K562 (cell line): ENCODE results near the gene TMEM121B. TPM values are rescaled to one million over a fixed set of nuclear protein-coding genes. Genes with fewer than 3 reads are reported as not detected.

Experiments used
- ATAC-seq: fragments of 200-7000 bp; cut with Tn5 transposase; 3 replicates; pipeline ENCODE4 v1.9.1; 2020; ENCODE audit warnings: moderate library complexity
- BruUV-seq: library from RNA; stranded (reverse); fragments of 400-500 nt; replicated peaks from 2 replicates; lab custom pipeline; 2021; lab: Mats Ljungman, UMichigan
- CTCF ChIA-PET: fragments of 300-600 bp; formaldehyde crosslinking; extraction: SDS; loops from one replicate; lab custom pipeline; 2021; ENCODE audit warnings: low intra/inter-chr PET ratio; lab: Yijun Ruan, JAX
- POLR2A ChIA-PET: fragments of 300-600, 350-650 bp; sonication (Branson Sonifier 250); formaldehyde crosslinking; extraction: SDS; loops from one replicate; lab custom pipeline; 2021; ENCODE audit warnings: antibody characterized with exemption, inconsistent platforms; lab: Yijun Ruan, JAX
- DNase-seq, 4 experiments: peaks; one replicate each; pipeline versions ENCODE4 v3.0.0 to v3.0.0-alpha.2; 2011 to 2018; ENCODE audit warnings: low spot score in 3 of 4, mixed read lengths in 3 of 4; ENCODE audit errors: extremely low read depth in 1 of 4
- FAIRE-seq: peaks from 2 replicates; lab custom pipeline; 2011; peaks lifted over from hg19 to GRCh38; lab: Jason Lieb, UNC
- H2AFZ ChIP-seq: 2 replicates; pipeline ENCODE4 v1.6.0; 2011; ENCODE audit warnings: low read depth, low read length, control low read depth, inconsistent platforms
- H3K27ac ChIP-seq: fragments of 200-600 bp; 3 replicates; pipeline ENCODE4 v1.8.0; 2011; ENCODE audit warnings: low read depth, mild to moderate bottlenecking, control low read depth, inconsistent platforms, low read length, moderate library complexity, mixed read lengths; ENCODE audit errors: extremely low read depth
- H3K27me3 ChIP-seq, 2 experiments: fragments of 300-600 bp in 1 of 2; 2 replicates in 1 of 2; 3 replicates in 1 of 2; pipeline versions ENCODE4 v1.6.0 to v1.8.0; 2011; ENCODE audit warnings: inconsistent platforms in 2 of 2, low read length in 2 of 2, mild to moderate bottlenecking in 1 of 2, mixed read lengths in 1 of 2, moderate library complexity in 1 of 2; ENCODE audit not compliant: control insufficient read depth in 2 of 2, insufficient read depth in 2 of 2
- H3K36me3 ChIP-seq: fragments of 300-600 bp; 3 replicates; pipeline ENCODE4 v1.8.0; 2011; ENCODE audit warnings: mild to moderate bottlenecking, low read length, inconsistent platforms; ENCODE audit not compliant: control insufficient read depth, insufficient read depth
- H3K4me1 ChIP-seq, 2 experiments: fragments of 200-600 bp in 1 of 2; replicated peaks in 1 of 2; 2 replicates in 1 of 2; 3 replicates in 1 of 2; pipeline versions ENCODE4 v1.5.1 to v1.8.0; 2011; ENCODE audit warnings: inconsistent platforms in 2 of 2, low read length in 2 of 2, mild to moderate bottlenecking in 1 of 2, mixed read lengths in 1 of 2, moderate library complexity in 1 of 2; ENCODE audit not compliant: control insufficient read depth in 2 of 2, insufficient read depth in 2 of 2
- H3K4me2 ChIP-seq: 2 replicates; pipeline ENCODE4 v1.6.1; 2011; ENCODE audit warnings: low read length, control low read depth, inconsistent platforms, mixed read lengths; ENCODE audit not compliant: insufficient read depth
- H3K4me3 ChIP-seq: fragments of 200-600 bp; sonication (generic), shearing (Covaris generic); 2 replicates; pipeline ENCODE4 v1.5.1; 2016; ENCODE audit warnings: control low read depth, inconsistent platforms
- H3K79me2 ChIP-seq: fragments of 200-600 bp; 3 replicates; pipeline ENCODE4 v1.8.0; 2011; ENCODE audit warnings: low read length, inconsistent platforms; ENCODE audit not compliant: control insufficient read depth, insufficient read depth
- H3K9ac ChIP-seq, 2 experiments: 2 replicates each; pipeline versions ENCODE4 v1.6.0 to v1.6.1; 2011; ENCODE audit warnings: low read depth in 2 of 2, low read length in 2 of 2, control low read depth in 1 of 2, inconsistent platforms in 1 of 2, mild to moderate bottlenecking in 1 of 2, mixed read lengths in 1 of 2; ENCODE audit not compliant: insufficient read depth in 1 of 2
- H3K9me1 ChIP-seq: one replicate; pipeline ENCODE4 v1.6.0; 2011; ENCODE audit warnings: inconsistent platforms, mild to moderate bottlenecking, low read length, moderate library complexity; ENCODE audit not compliant: control insufficient read depth, insufficient read depth
- H3K9me3 ChIP-seq: replicated peaks from 2 replicates; pipeline ENCODE4 v1.5.1; 2011; ENCODE audit warnings: low read depth, low read length, inconsistent platforms; ENCODE audit not compliant: control insufficient read depth, insufficient read depth
- H4K20me1 ChIP-seq: replicated peaks from 2 replicates; pipeline ENCODE4 v1.6.1; 2011; ENCODE audit warnings: low read length, inconsistent platforms, mixed read lengths; ENCODE audit not compliant: control insufficient read depth, insufficient read depth
- KDM5B ChIP-seq: fragments of 200-600 bp; sonication (generic); IDR thresholded peaks from 2 replicates; pipeline ENCODE4 v1.6.1; 2012; ENCODE audit warnings: low read depth, mild to moderate bottlenecking, moderate library complexity, low read length, control low read depth, inconsistent platforms; ENCODE audit not compliant: insufficient replicate concordance
- MNT ChIP-seq, 2 experiments: fragments of 450-650 bp; conservative IDR thresholded peaks; 2 replicates each; pipeline ENCODE4 v1.6.1; 2017; ENCODE audit warnings: mild to moderate bottlenecking in 2 of 2, moderate library complexity in 2 of 2
- POLR3G ChIP-seq: IDR thresholded peaks from 2 replicates; pipeline ENCODE4 v1.6.1; 2011; ENCODE audit not compliant: insufficient read length, insufficient replicate concordance; ENCODE audit errors: extremely low read depth
- RFX5 ChIP-seq: IDR thresholded peaks from 2 replicates; pipeline ENCODE4 v1.6.1; 2011; ENCODE audit warnings: low read depth, mild to moderate bottlenecking, improper control_type of control experiment, low read length
- SAP30 ChIP-seq: fragments of 200-600 bp; sonication (generic); IDR thresholded peaks from 2 replicates; pipeline ENCODE4 v1.6.1; 2012; ENCODE audit warnings: borderline replicate concordance, low read depth, mild to moderate bottlenecking, moderate library complexity, low read length, control low read depth, inconsistent platforms; ENCODE audit not compliant: insufficient read depth, poor library complexity, severe bottlenecking
- SRSF9 ChIP-seq: fragments of 200-400 bp; formaldehyde crosslinking; IDR thresholded peaks from 2 replicates; pipeline ENCODE4 v1.6.1; 2017; ENCODE audit warnings: low read depth, low read length, borderline replicate concordance
- TAF15 ChIP-seq: fragments of 200-400 bp; formaldehyde crosslinking; IDR thresholded peaks from 2 replicates; pipeline ENCODE4 v1.6.1; 2017; ENCODE audit warnings: mild to moderate bottlenecking, low read depth, low read length, moderate library complexity
- ZNF121 ChIP-seq: sonication (generic); formaldehyde crosslinking; conservative IDR thresholded peaks from 2 replicates; pipeline ENCODE4 v1.8.0; 2022; ENCODE audit warnings: missing genetic modification reagents
- ZNF354B ChIP-seq: fragments of 250-450 bp; sonication (Bioruptor Pico); IDR thresholded peaks from 2 replicates; pipeline ENCODE4 v1.4.0; 2020
- ZNF449 ChIP-seq: fragments of 250-450 bp; sonication (Bioruptor Pico); IDR thresholded peaks from 2 replicates; pipeline ENCODE4 v1.8.0; 2022; ENCODE audit warnings: moderate library complexity, mild to moderate bottlenecking, inconsistent platforms
- WGBS: fragments of 100-300 bp; shearing (Covaris generic); methylation state at CpG from one replicate; pipeline ENCODE4 v1.1.6; 2016; ENCODE audit warnings: low coverage, mixed read lengths; ENCODE audit not compliant: insufficient coverage; ENCODE audit errors: missing lambda C conversion rate; 5-methylcytosine and 5-hydroxymethylcytosine counted together
- in situ Hi-C: fragments of 300-500 bp; cut with MboI; formaldehyde crosslinking; loops from 4 replicates; pipeline ENCODE4 v1.15.0; 2018; ENCODE audit warnings: inconsistent platforms, mixed read lengths
- intact Hi-C: fragments of 100-400 bp; cut with micrococcal nuclease; formaldehyde crosslinking; loops from 2 replicates; pipeline ENCODE4 v1.14.2; 2022
- polyA plus RNA-seq, 8 experiments: library from polyadenylated mRNA; depleted of rRNA in 4 of 8; stranded (reverse) in 5 of 8; unstranded in 3 of 8; fragments of >200 nt; fragmentation: Nextera tagmentation in 2 of 8; fragmentation: Illumina TruSeq in 1 of 8; extraction: Ambion mirVana in 2 of 8; extraction: Trizol in 1 of 8; gene quantifications; 2 replicates each; pipeline versions ENCODE4 v1.2.1 to v1.2.3, GENCODE V29; 2011 to 2014; ENCODE audit warnings: inconsistent platforms in 1 of 8, missing spikeins in 1 of 8
- total RNA-seq, 7 experiments: library from RNA; depleted of rRNA in 6 of 7; stranded (reverse); fragments of >200 nt in 6 of 7; fragmentation: Illumina TruSeq in 2 of 7; extraction: Trizol in 2 of 7; gene quantifications; 2 replicates each; pipeline versions ENCODE4 v1.2.1 to v1.2.3, GENCODE V29; 2011 to 2021; ENCODE audit warnings: low replicate concordance in 1 of 7

The TMEM121B gene
- total and polyA plus RNA-seq, 9 of the 15 experiments (the other 6 are each of a cell fraction or from before 2014, with no cell fraction given), result 0.03 to 0.07 (median 0.03) TPM; not detected in 6

- Histone ChIP-seq H4K20me1 (0 out of 2 replicates have a peak, but pooled peaks cover 4% of the 10 kb centered on the region), H3K4me1 (peaks cover 5 to 18% of the 10 kb centered on the region in 2 experiments; a peak in 3 of 5 replicates), H2AFZ (no peak overlapping the region), H3K27ac (no peak overlapping the region), H3K36me3 (peaks cover 2% of the 10 kb centered on the region; the same call in 2 of the 3 replicates), H3K79me2 (peaks cover 5% of the 10 kb centered on the region), H3K4me2 (no peak overlapping the region), H3K4me3 (no peak overlapping the region), H3K9ac (no peak overlapping the region), H3K27me3 (peaks cover 20 to 31% of the 10 kb centered on the region in 2 experiments; a peak in 4 of 5 replicates), H3K9me3 (no peaks in the 10 kb centered on the region), H3K9me1 (no peaks in the 10 kb centered on the region)
- POLR2A ChIA-PET, result interaction anchor here (1.5 kb wide), 1 partner anchor 9 kb away, joined by 4 read pairs; no protein-coding TSS in a partner anchor
- BruUV-seq, result no TSS peak
- DNase-seq, result no peak
- in situ Hi-C loops (no loop called here), intact Hi-C loops (no loop called here)
- FAIRE-seq, result no peak
- CTCF ChIA-PET, result no interaction called here
- ATAC-seq, result no peak
- WGBS, result 6% methylated on average over 8 of the region's 8 CpGs
- no peak for TF ChIP-seq ZNF354B (CRISPR knock-in tag)
- TF ChIP-seq TAF15, result no peak
- no peak for TF ChIP-seq KDM5B
- TF ChIP-seq ZNF121 (CRISPR knock-in tag), result no peak
- no peak for TF ChIP-seq RFX5
- TF ChIP-seq SAP30, result no peak
- TF ChIP-seq POLR3G, result no peak
- no peak for TF ChIP-seq ZNF449 (CRISPR knock-in tag)
- no peak for TF ChIP-seq MNT (conservative IDR thresholded peaks at IDR 0.05)
- no peak for TF ChIP-seq SRSF9
These were observed 41.6 kb upstream of the TMEM121B start for GRCh38 chr22:17162731-17163130.
